AG04450 (cell line): ENCODE results near the gene RNASEH1. TPM values are rescaled to one million over a fixed set of nuclear protein-coding genes. Genes with fewer than 3 reads are reported as not detected.

ENCODE experiments used
- CTCF ChIA-PET: fragments of 300-600, 350-600 bp; formaldehyde crosslinking; extraction: SDS; loops from one replicate; lab custom pipeline; 2022; ENCODE audit warnings: antibody characterized with exemption, inconsistent platforms; lab: Charles Lee
- POLR2A ChIA-PET: fragments of 350-600 bp; formaldehyde crosslinking; extraction: SDS; loops from one replicate; lab custom pipeline; 2021; ENCODE audit warnings: antibody characterized with exemption, inconsistent platforms; lab: Yijun Ruan, JAX
- DNase-seq: peaks from one replicate; pipeline ENCODE4 v3.0.0-alpha.2; 2011; ENCODE audit warnings: low read depth, low spot score
- H3K27ac ChIP-seq: one replicate; pipeline ENCODE4 v1.5.1; 2012; ENCODE audit warnings: low read depth, low read length, control low read depth
- H3K27me3 ChIP-seq: one replicate; pipeline ENCODE4 v1.6.0; 2012; ENCODE audit warnings: low read length; ENCODE audit not compliant: control insufficient read depth, insufficient read depth
- H3K4me3 ChIP-seq: 2 replicates; pipeline ENCODE4 v1.5.1; 2011; ENCODE audit warnings: mild to moderate bottlenecking, low read depth, low read length, control low read depth
- H3K9me3 ChIP-seq: 2 replicates; pipeline ENCODE4 v1.5.1; 2012; ENCODE audit warnings: low read length; ENCODE audit not compliant: control insufficient read depth, insufficient read depth
- polyA plus RNA-seq: library from polyadenylated mRNA; depleted of rRNA; stranded (reverse); fragments of >200 nt; gene quantifications from 2 replicates; pipeline ENCODE4 v1.2.3, GENCODE V29; 2011
- TF ChIP-seq, protein P1 (sequence below): IDR thresholded peaks from 2 replicates; pipeline ENCODE4 v1.5.1; 2011; ENCODE audit warnings: low read depth, low read length, control low read depth, inconsistent platforms

Gene RNASEH1
- polyA plus RNA-seq, 1 experiment, result 26.2 TPM

GRCh38 chr2:3596901-3597417, 38.8 kb upstream of the RNASEH1 start:
- no peaks in the 10 kb centered on the region for H3K27me3 ChIP-seq
- TF ChIP-seq, protein P1, sequence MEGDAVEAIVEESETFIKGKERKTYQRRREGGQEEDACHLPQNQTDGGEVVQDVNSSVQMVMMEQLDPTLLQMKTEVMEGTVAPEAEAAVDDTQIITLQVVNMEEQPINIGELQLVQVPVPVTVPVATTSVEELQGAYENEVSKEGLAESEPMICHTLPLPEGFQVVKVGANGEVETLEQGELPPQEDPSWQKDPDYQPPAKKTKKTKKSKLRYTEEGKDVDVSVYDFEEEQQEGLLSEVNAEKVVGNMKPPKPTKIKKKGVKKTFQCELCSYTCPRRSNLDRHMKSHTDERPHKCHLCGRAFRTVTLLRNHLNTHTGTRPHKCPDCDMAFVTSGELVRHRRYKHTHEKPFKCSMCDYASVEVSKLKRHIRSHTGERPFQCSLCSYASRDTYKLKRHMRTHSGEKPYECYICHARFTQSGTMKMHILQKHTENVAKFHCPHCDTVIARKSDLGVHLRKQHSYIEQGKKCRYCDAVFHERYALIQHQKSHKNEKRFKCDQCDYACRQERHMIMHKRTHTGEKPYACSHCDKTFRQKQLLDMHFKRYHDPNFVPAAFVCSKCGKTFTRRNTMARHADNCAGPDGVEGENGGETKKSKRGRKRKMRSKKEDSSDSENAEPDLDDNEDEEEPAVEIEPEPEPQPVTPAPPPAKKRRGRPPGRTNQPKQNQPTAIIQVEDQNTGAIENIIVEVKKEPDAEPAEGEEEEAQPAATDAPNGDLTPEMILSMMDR, result no peak
- H3K27ac ChIP-seq, result no peak overlapping the region
- H3K4me3 ChIP-seq, result no peak overlapping the region
- CTCF ChIA-PET, result interaction anchor here (0.7 kb wide), 1 partner anchor 134 kb away, joined by 4 read pairs; no protein-coding TSS in a partner anchor
- DNase-seq, result no peak
- POLR2A ChIA-PET, result interaction anchor here (0.8 kb wide), 1 partner anchor 10 kb away, joined by 4 read pairs; no protein-coding TSS in a partner anchor
- H3K9me3 ChIP-seq, result peaks cover 3% of the 10 kb centered on the region; the same call in 1 of the 2 replicates

DNA sequence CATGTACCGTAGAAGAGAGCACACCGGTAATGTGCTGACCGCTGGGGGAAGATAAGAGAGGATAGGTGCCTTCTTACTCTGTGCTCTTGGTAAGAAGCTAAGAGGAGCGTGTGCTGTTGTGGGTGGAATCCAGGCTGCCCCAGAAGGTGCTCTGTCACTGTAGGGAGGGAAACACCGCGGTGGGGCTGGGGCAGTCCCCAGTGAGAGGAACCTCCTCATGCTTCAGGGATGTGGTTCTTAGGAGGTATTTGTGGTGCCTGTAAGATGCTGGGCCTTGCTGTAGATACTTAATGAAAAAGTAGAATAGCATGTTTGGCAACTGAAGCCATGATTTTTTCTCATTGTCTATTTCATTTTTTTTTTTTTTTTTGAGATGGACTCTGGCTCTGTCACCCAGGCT, 37.9 kb upstream of the RNASEH1 start:
- peaks cover 3% of the 10 kb centered on the region; the same call in 1 of the 2 replicates for H3K9me3 ChIP-seq
- ChIA-PET CTCF (no interaction called here), POLR2A (interaction anchor here (0.8 kb wide), 1 partner anchor 9 kb away, joined by 4 read pairs; no protein-coding TSS in a partner anchor)
- H3K27ac ChIP-seq, result no peak overlapping the region
- H3K27me3 ChIP-seq, result no peaks in the 10 kb centered on the region
- TF ChIP-seq, protein P1, result no peak
- DNase-seq, result no peak
- H3K4me3 ChIP-seq, result no peak overlapping the region

DNA sequence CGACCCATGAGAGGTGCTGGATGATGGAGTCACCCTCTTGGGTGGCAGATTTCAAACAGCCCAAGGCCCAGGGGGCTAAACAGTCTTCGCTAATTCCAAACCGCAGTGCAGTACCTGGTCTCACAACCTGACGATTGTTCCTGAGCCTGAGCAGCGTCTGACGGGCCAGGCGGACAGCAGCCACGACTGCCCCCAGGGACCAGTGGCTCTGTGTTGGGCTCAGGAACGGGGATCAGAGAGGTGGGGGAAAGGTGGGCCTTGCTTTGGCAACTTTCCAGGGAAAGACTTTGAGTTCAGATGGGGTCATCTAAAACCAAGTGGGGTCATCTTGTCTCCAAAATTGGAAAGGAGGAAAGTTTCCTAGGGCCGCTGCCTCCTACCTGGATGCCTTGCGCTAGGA, 37.3 kb upstream of the RNASEH1 start:
- ChIA-PET POLR2A (no interaction called here), CTCF (no interaction called here)
- Histone ChIP-seq H3K27me3 (no peaks in the 10 kb centered on the region), H3K27ac (no peak overlapping the region), H3K9me3 (peaks cover 3% of the 10 kb centered on the region; the same call in 1 of the 2 replicates), H3K4me3 (no peak overlapping the region)
- TF ChIP-seq, protein P1, result no peak
- DNase-seq, result no peak

DNA sequence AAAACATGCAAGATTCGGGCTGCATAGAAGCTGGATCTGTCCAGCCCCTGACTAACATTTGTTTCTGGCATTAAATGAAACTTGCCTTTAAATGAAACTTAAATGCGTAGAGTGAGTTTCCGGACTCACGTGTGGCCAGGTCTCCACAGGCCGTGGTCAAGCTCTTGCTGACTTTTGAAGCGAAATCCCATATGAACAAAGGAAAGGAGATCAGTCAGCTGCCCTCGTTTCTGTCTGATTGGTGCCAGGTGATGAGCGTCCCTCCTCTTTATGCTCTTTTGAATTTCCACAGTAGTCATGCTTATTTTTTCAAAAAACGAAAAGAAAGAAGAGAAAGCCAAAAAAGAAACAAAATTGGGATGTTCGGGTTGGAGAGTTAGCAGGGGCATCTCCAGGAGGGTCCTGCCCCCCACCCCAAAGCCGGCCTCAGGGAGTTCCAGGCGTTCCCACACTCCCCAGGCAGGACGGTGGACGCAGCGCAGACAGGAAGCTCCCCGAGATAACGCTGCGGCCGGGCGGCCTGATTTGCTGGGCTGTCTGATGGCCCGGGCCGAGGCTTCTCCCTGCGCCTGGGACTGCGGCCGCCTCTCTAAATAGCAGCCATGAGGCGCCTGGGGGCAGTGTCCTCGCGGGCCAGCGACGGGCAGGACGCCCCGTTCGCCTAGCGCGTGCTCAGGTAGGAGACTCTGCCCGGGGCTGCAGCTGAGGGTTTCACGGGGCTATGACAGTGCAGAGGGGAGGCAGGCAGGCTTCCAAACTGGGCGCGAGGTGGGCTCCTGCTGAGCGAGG, 36.6 kb upstream of the RNASEH1 start, which contains the start of gene COLEC11:
COLEC11 (plus strand) TSS at position 620 of the 789 bp plus-strand sequence. CDS start 9,229 bp downstream, outside the sequence.
- DNase-seq, result no peak
- CTCF ChIA-PET, result no interaction called here
- Histone ChIP-seq H3K9me3 (peaks cover 3% of the 10 kb centered on the region; the same call in 1 of the 2 replicates), H3K27me3 (no peaks in the 10 kb centered on the region), H3K27ac (peak within 1 kb of the TSS; percentile 24), H3K4me3 (peak within 1 kb of the TSS; percentile 31)
- POLR2A ChIA-PET, result interaction anchor here (0.7 kb wide), 1 partner anchor 10 kb away, joined by 3 read pairs; no protein-coding TSS in a partner anchor
- TF ChIP-seq, protein P1, result peak; percentile 28; the same call in 1 of the 2 replicates

DNA sequence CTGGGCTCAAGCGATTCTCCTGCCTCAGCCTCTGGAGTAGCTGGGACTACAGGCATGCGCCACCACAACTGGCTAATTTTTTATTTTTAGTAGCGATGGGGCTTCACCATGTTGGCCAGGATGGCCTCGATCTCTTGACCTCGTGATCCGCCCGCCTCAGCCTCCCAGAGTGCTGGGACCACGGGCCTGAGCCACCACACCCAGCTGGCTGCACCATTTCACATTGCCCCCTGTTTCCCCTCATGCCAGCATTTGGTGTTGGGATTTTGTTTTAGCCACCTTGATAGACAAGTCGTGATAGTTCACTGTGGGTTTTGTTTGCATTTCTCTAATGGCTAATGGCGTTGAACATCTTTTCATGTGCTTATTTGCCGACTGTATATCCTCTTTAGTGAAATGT, 31.0 kb upstream of the RNASEH1 start:
- TF ChIP-seq, protein P1, result no peak
- CTCF ChIA-PET, result no interaction called here
- Histone ChIP-seq H3K4me3 (no peak overlapping the region), H3K27me3 (no peaks in the 10 kb centered on the region), H3K9me3 (no peaks in the 10 kb centered on the region), H3K27ac (no peak overlapping the region)
- no peak for DNase-seq
- POLR2A ChIA-PET, result no interaction called here
